Ovary (tissue), 3 donors: Measurements from ENCODE around the gene MAP2K7.

ENCODE experiments used
- EP300 ChIP-seq: sonication (generic); formaldehyde crosslinking; IDR thresholded peaks from one replicate; pipeline ENCODE4 v1.6.1; 2017; ENCODE audit warnings: antibody characterized with exemption
- POLR2A ChIP-seq: fragments of 450-650 bp; IDR thresholded peaks from one replicate; pipeline ENCODE4 v1.6.1; 2017; ENCODE audit warnings: antibody characterized with exemption, mild to moderate bottlenecking, moderate library complexity
- TF ChIP-seq, protein P1 (sequence below), 3 donors: fragments of 450-650 bp in 2 of 3; fragments of 200-600 bp in 1 of 3; IDR thresholded peaks; one replicate each; pipeline versions ENCODE4 v1.5.1 to v1.8.0; 2016 to 2022; ENCODE audit warnings: antibody characterized with exemption in 3 of 3, mild to moderate bottlenecking in 1 of 3
- donor health status: DM: no; HTN: no; CAD: no.

DNA sequence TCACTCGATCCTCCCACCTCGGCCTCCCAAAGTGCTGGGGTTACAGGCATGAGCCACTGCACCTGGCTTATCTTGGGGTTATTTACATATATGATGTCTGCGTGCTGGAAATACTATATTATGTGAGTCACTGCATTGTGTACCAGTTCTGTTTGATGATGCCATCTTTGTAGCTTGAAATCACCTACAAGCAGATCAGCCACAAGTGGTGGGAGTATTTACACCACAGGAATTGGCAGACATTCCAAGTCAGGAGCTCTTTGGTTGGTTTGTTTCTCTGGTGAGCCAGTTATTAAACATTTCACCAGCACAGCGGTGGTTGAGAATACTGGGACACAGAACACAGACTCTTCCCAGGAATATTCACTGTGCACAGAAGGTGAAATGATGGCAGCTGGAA is 44.3 kb downstream of the MAP2K7 start:
- TF ChIP-seq POLR2A (no peak), EP300 (no peak)
- TF ChIP-seq, protein P1, sequence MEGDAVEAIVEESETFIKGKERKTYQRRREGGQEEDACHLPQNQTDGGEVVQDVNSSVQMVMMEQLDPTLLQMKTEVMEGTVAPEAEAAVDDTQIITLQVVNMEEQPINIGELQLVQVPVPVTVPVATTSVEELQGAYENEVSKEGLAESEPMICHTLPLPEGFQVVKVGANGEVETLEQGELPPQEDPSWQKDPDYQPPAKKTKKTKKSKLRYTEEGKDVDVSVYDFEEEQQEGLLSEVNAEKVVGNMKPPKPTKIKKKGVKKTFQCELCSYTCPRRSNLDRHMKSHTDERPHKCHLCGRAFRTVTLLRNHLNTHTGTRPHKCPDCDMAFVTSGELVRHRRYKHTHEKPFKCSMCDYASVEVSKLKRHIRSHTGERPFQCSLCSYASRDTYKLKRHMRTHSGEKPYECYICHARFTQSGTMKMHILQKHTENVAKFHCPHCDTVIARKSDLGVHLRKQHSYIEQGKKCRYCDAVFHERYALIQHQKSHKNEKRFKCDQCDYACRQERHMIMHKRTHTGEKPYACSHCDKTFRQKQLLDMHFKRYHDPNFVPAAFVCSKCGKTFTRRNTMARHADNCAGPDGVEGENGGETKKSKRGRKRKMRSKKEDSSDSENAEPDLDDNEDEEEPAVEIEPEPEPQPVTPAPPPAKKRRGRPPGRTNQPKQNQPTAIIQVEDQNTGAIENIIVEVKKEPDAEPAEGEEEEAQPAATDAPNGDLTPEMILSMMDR (IDR thresholded peaks at IDR 0.05) = no peak
